Coronary artery (tissue), 2 donors: ENCODE measurements around the gene ZNF592.

Source experiments
- DNase-seq: peaks from one replicate; pipeline ENCODE4 v3.0.0-alpha.2; 2017; ENCODE audit warnings: low spot score
- H3K27ac ChIP-seq, 2 donors: fragments of 200-600 bp; sonication (generic); one replicate each; pipeline ENCODE4 v1.5.1; 2016 to 2019
- H3K4me3 ChIP-seq: fragments of 200-600 bp; sonication (generic); 2 replicates; pipeline ENCODE4 v1.5.1; 2016; ENCODE audit warnings: mild to moderate bottlenecking, moderate library complexity
- CTCF ChIP-seq: fragments of 200-600 bp; sonication (generic); IDR thresholded peaks from one replicate; pipeline ENCODE4 v1.5.1; 2019; ENCODE audit warnings: antibody characterized with exemption

ZNF592 gene

GRCh38 chr15:84714821-84715220 lies 33.6 kb upstream of the ZNF592 start:
- peak overlapping the region; percentile 85 for H3K4me3 ChIP-seq
- H3K27ac ChIP-seq: peak overlapping the region in 1 of 2 donors; percentile 92
- TF ChIP-seq CTCF: no peak
- DNase-seq: no peak

- no peak for DNase-seq
- Histone ChIP-seq H3K4me3 (peak overlapping the region; percentile 85), H3K27ac (peak overlapping the region; percentile 92 to 96)
- TF ChIP-seq CTCF: no peak
These were observed 32.9 kb upstream of the ZNF592 start for GRCh38 chr15:84715441-84716035.

GRCh38 chr15:84716036-84716732 lies 32.2 kb upstream of the ZNF592 start, which contains the start of gene SEC11A:
SEC11A (minus strand) TSS chr15:84716139; CDS start chr15:84716075, 64 bp downstream.
- no peak for TF ChIP-seq CTCF
- Histone ChIP-seq H3K4me3 (peak within 1 kb of the TSS; percentile 85), H3K27ac (peak within 1 kb of the TSS; percentile 92 to 96)
- peak; percentile 98 for DNase-seq

GRCh38 chr15:84721371-84721770 lies 27.0 kb upstream of the ZNF592 start:
- H3K27ac ChIP-seq: no peak overlapping the region
- DNase-seq: no peak
- no peak for TF ChIP-seq CTCF
- H3K4me3 ChIP-seq: no peak overlapping the region

GRCh38 chr15:84722628-84723027 lies 25.8 kb upstream of the ZNF592 start:
- DNase-seq: no peak
- TF ChIP-seq CTCF: no peak
- Histone ChIP-seq H3K27ac (no peak overlapping the region), H3K4me3 (no peak overlapping the region)

GRCh38 chr15:84725001-84725491 lies 23.3 kb upstream of the ZNF592 start:
- Histone ChIP-seq H3K27ac (peak overlapping the region in 1 of 2 donors; percentile 60), H3K4me3 (no peak overlapping the region)
- no peak for DNase-seq
- TF ChIP-seq CTCF: no peak

- H3K27ac ChIP-seq: no peak overlapping the region
- no peak for TF ChIP-seq CTCF
These were observed 21.0 kb upstream of the ZNF592 start for GRCh38 chr15:84727429-84727828.

More at GRCh38 chr15:84727429-84727828, 21.0 kb upstream of the ZNF592 start:
- H3K4me3 ChIP-seq: no peak overlapping the region
- no peak for DNase-seq
